ENCODE measurements around the gene PBX1.

PBX1 gene

DNA sequence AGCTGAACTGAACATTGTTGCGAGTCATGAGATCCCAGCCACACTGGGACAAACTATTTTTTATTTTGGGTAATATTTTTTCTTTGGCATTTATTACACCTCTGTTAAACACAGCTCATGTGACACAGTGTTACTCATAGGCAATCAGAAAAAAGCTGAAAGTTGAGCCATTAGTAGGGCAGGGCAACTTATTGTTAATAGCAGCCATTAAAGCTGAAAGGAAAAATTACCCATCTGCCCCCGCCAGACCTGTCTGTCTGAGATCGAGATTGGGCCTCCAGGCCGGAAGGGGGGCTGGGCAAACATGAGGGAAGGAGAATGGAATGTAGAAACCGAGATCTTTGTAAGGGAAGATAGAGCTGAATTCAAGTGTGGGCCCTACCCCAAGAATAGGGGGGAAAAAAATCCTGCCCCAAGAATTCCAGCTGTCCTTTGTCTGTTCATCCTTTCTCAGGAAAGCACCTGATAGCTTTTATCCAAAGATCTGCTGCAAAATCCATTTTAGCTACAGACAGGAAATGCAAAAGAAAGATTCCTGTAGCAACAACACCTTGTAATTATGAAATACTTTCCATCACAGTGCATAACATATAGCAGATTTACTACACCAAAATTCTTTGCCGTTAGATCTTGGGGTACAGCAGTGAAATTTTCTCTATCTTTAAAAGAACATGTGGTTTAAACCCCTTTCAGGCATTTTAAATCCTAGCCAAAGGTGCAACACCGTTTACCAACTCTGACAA, 212.8 kb downstream of the PBX1 start:
- no peak for DNase-seq

DNA sequence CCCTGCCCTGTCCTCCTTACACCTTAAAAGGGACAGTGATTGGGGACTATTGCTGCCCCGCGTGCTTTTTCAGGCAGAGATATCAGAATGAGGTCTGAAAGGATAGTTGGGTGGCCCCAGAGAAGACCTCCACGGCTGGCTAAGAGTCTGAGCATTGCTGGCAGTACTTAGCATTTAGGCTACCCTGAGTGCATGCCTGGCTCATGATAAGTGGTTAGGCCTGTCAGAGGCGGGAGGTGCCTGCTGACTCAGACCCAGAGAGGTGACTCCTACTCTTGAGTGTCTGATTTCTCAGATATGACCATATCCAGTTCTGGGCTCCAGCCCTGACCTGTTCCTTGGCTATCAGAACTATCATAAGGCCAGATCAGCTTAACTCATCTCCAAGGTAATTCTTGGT, 213.7 kb downstream of the PBX1 start:
- Histone ChIP-seq H3K27me3 (ENCODE audit: insufficient read depth, low read length, poor library complexity) (peaks cover 4% of the 10 kb centered on the region), H4K20me1 (ENCODE audit: insufficient read depth, low read length) (no peaks in the 10 kb centered on the region), H2AFZ (ENCODE audit: low read depth, low read length) (no peak overlapping the region), H3K4me1 (ENCODE audit: insufficient read depth, low read length) (no peaks in the 10 kb centered on the region), H3K4me2 (ENCODE audit: insufficient read depth, low read length) (no peak overlapping the region), H3K27ac (ENCODE audit: low read length) (no peak overlapping the region), H3K9ac (ENCODE audit: low read depth, low read length) (no peak overlapping the region), H3K36me3 (ENCODE audit: insufficient read depth, low read length) (no peaks in the 10 kb centered on the region), H3K4me3 (ENCODE audit: low read depth in 1 of 2, low read length in 2 of 2) (no peak overlapping the region), H3K79me2 (ENCODE audit: insufficient read depth, low read length) (no peaks in the 10 kb centered on the region), H3K9me3 (ENCODE audit: insufficient read depth, low read length, severe bottlenecking) (no peaks in the 10 kb centered on the region)
- TF ChIP-seq, protein P1, sequence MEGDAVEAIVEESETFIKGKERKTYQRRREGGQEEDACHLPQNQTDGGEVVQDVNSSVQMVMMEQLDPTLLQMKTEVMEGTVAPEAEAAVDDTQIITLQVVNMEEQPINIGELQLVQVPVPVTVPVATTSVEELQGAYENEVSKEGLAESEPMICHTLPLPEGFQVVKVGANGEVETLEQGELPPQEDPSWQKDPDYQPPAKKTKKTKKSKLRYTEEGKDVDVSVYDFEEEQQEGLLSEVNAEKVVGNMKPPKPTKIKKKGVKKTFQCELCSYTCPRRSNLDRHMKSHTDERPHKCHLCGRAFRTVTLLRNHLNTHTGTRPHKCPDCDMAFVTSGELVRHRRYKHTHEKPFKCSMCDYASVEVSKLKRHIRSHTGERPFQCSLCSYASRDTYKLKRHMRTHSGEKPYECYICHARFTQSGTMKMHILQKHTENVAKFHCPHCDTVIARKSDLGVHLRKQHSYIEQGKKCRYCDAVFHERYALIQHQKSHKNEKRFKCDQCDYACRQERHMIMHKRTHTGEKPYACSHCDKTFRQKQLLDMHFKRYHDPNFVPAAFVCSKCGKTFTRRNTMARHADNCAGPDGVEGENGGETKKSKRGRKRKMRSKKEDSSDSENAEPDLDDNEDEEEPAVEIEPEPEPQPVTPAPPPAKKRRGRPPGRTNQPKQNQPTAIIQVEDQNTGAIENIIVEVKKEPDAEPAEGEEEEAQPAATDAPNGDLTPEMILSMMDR (IDR thresholded peaks at IDR 0.05; ENCODE audit: borderline replicate concordance, extremely low read depth, low read length, poor library complexity, severe bottlenecking) = no peak
- no peak for TF ChIP-seq EZH2 (IDR thresholded peaks at IDR 0.05; ENCODE audit: borderline replicate concordance, low read depth, low read length, severe bottlenecking)
- ATAC-seq (ENCODE audit: insufficient read depth, low read depth) (no peak), DNase-seq (no peak)

More for the DNA sequence above, 212.8 kb downstream of the PBX1 start:
- H3K79me2 ChIP-seq (ENCODE audit: insufficient read depth, low read length) = no peaks in the 10 kb centered on the region
- no peaks in the 10 kb centered on the region for H3K9me3 ChIP-seq (ENCODE audit: insufficient read depth, low read length, severe bottlenecking)
- peaks cover 4% of the 10 kb centered on the region for H3K27me3 ChIP-seq (ENCODE audit: insufficient read depth, low read length, poor library complexity)
- H3K9ac ChIP-seq (ENCODE audit: low read depth, low read length) = no peak overlapping the region
- no peak for ATAC-seq (ENCODE audit: insufficient read depth, low read depth)
- no peak overlapping the region for H3K27ac ChIP-seq (ENCODE audit: low read length)
- H3K4me2 ChIP-seq (ENCODE audit: insufficient read depth, low read length) = no peak overlapping the region
- TF ChIP-seq, protein P1 (IDR thresholded peaks at IDR 0.05; ENCODE audit: borderline replicate concordance, extremely low read depth, low read length, poor library complexity, severe bottlenecking) = no peak
- TF ChIP-seq EZH2 (IDR thresholded peaks at IDR 0.05; ENCODE audit: borderline replicate concordance, low read depth, low read length, severe bottlenecking) = no peak
- no peak overlapping the region for H3K4me3 ChIP-seq (ENCODE audit: low read depth in 1 of 2, low read length in 2 of 2)
- H3K36me3 ChIP-seq (ENCODE audit: insufficient read depth, low read length) = no peaks in the 10 kb centered on the region
- no peaks in the 10 kb centered on the region for H3K4me1 ChIP-seq (ENCODE audit: insufficient read depth, low read length)
- H2AFZ ChIP-seq (ENCODE audit: low read depth, low read length) = no peak overlapping the region
- no peaks in the 10 kb centered on the region for H4K20me1 ChIP-seq (ENCODE audit: insufficient read depth, low read length)

DNA sequence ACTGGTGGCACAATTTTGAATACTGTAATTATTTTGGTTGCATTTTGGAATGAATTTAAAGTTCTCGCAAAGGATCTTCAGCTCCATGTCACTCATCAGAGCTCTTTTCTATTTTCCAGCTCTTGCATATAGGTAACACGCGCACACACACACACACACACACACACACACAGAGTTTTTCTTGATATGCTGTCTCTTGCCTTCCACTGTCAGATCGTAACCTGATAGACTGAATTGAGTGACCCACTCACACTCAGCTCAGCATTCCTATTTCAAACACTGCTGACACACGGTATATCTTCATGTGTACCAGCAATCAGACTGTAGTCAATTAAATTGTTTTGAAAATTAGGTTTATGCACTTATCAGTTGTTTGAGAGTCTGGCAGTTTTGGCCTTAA, 214.1 kb downstream of the PBX1 start:
- no peak overlapping the region for H3K4me2 ChIP-seq (ENCODE audit: insufficient read depth, low read length)
- H2AFZ ChIP-seq (ENCODE audit: low read depth, low read length) = no peak overlapping the region
- H3K9ac ChIP-seq (ENCODE audit: low read depth, low read length) = no peak overlapping the region
- H3K36me3 ChIP-seq (ENCODE audit: insufficient read depth, low read length) = no peaks in the 10 kb centered on the region
- peaks cover 4% of the 10 kb centered on the region for H3K27me3 ChIP-seq (ENCODE audit: insufficient read depth, low read length, poor library complexity)
- no peaks in the 10 kb centered on the region for H3K4me1 ChIP-seq (ENCODE audit: insufficient read depth, low read length)
- no peaks in the 10 kb centered on the region for H3K79me2 ChIP-seq (ENCODE audit: insufficient read depth, low read length)
- TF ChIP-seq, protein P1 (IDR thresholded peaks at IDR 0.05; ENCODE audit: borderline replicate concordance, extremely low read depth, low read length, poor library complexity, severe bottlenecking) = no peak
- TF ChIP-seq EZH2 (IDR thresholded peaks at IDR 0.05; ENCODE audit: borderline replicate concordance, low read depth, low read length, severe bottlenecking) = no peak
- DNase-seq (no peak), ATAC-seq (ENCODE audit: insufficient read depth, low read depth) (no peak)
- no peaks in the 10 kb centered on the region for H3K9me3 ChIP-seq (ENCODE audit: insufficient read depth, low read length, severe bottlenecking)
- no peak overlapping the region for H3K27ac ChIP-seq (ENCODE audit: low read length)
- H4K20me1 ChIP-seq (ENCODE audit: insufficient read depth, low read length) = no peaks in the 10 kb centered on the region
- no peak overlapping the region for H3K4me3 ChIP-seq (ENCODE audit: low read depth in 1 of 2, low read length in 2 of 2)

Measured in DND-41 (cell line).